Activated T-cell treated with anti-CD3 and anti-CD28 coated beads for 1 hour (primary cell): ENCODE results near the gene S100A14.
"Not testable (repeated sequence)": the region's sequence is repeated elsewhere in the genome, so short reads cannot be mapped to it uniquely, and the experiment has no call there.

ENCODE experiments used
- DNase-seq: peaks from one replicate; pipeline ENCODE4 v3.0.0-alpha.2; 2020; ENCODE audit warnings: low read depth

Gene S100A14

GRCh38 chr1:153586347-153586746, 29.8 kb downstream of the S100A14 start:
- no peak for DNase-seq

- DNase-seq: no peak
Measured at GRCh38 chr1:153585006-153585405, 31.1 kb downstream of the S100A14 start.

GRCh38 chr1:153583976-153584375, 32.1 kb downstream of the S100A14 start:
- DNase-seq: no peak

GRCh38 chr1:153583514-153583913, 32.6 kb downstream of the S100A14 start:
- DNase-seq: not testable (repeated sequence)

GRCh38 chr1:153582836-153583235, 33.3 kb downstream of the S100A14 start:
- not testable (repeated sequence) for DNase-seq

- DNase-seq: no peak
Measured at GRCh38 chr1:153578936-153579335, 37.2 kb downstream of the S100A14 start.

- no peak for DNase-seq
Measured at GRCh38 chr1:153578490-153578889, 37.6 kb downstream of the S100A14 start.

- no peak for DNase-seq
Measured at GRCh38 chr1:153577624-153578051, 38.5 kb downstream of the S100A14 start.

- DNase-seq: no peak
Measured at GRCh38 chr1:153577138-153577537, 39.0 kb downstream of the S100A14 start.

- not testable (repeated sequence) for DNase-seq
Measured at GRCh38 chr1:153575497-153575896, 40.6 kb downstream of the S100A14 start.

GRCh38 chr1:153575081-153575491, 41.0 kb downstream of the S100A14 start:
- DNase-seq: not testable (repeated sequence)

- DNase-seq: no peak
Measured at GRCh38 chr1:153573351-153573750, 42.8 kb downstream of the S100A14 start.

GRCh38 chr1:153572569-153573015, 43.5 kb downstream of the S100A14 start:
- DNase-seq: no peak

GRCh38 chr1:153571706-153572105, 44.4 kb downstream of the S100A14 start:
- DNase-seq: no peak

GRCh38 chr1:153570874-153571273, 45.3 kb downstream of the S100A14 start:
- no peak for DNase-seq

GRCh38 chr1:153569465-153569864, 46.7 kb downstream of the S100A14 start:
- DNase-seq: no peak

GRCh38 chr1:153568367-153569099, 47.6 kb downstream of the S100A14 start:
- peak; percentile 75 for DNase-seq

- DNase-seq: no peak
Measured at GRCh38 chr1:153567621-153568366, 48.3 kb downstream of the S100A14 start.

- DNase-seq: peak; percentile 76
Measured at GRCh38 chr1:153566414-153567371, 49.4 kb downstream of the S100A14 start.

GRCh38 chr1:153565529-153566374, 50.4 kb downstream of the S100A14 start, which contains the start of gene S100A2:
TSS of gene S100A2 (minus strand) at chr1:153565844. CDS start at chr1:153563877, 1,967 bp downstream.
- no peak for DNase-seq
